Kidney (tissue), 14 donors: ENCODE data around the gene LHX5. TPM values are rescaled to one million over a fixed set of nuclear protein-coding genes. Genes with fewer than 3 reads are reported as not detected.

Experiments
- DNase-seq, 5 donors: peaks; one replicate each; pipeline ENCODE4 v3.0.0-alpha.2; 2013 to 2020
- FAIRE-seq: peaks from 2 replicates; lab custom pipeline; 2012; peaks lifted over from hg19 to GRCh38; lab: Jason Lieb, UNC
- H3K27ac ChIP-seq, 2 donors: one replicate each; pipeline ENCODE4 v1.7.0; 2013; ENCODE audit warnings: low read depth in 2 of 2, low read length in 2 of 2, inconsistent platforms in 1 of 2
- H3K27me3 ChIP-seq: one replicate; pipeline ENCODE4 v1.7.1; 2013; ENCODE audit warnings: low read length, inconsistent platforms; ENCODE audit not compliant: control insufficient read depth, insufficient read depth
- H3K36me3 ChIP-seq, 3 donors: one replicate each; pipeline versions ENCODE4 v1.7.0 to v1.7.1; 2013; ENCODE audit warnings: low read length in 3 of 3, control low read depth in 1 of 3, inconsistent platforms in 1 of 3; ENCODE audit not compliant: insufficient read depth in 3 of 3, control insufficient read depth in 2 of 3
- H3K4me1 ChIP-seq, 3 donors: one replicate each; pipeline versions ENCODE4 v1.7.0 to v1.7.1; 2013; ENCODE audit warnings: low read length in 3 of 3, inconsistent platforms in 1 of 3, low read depth in 1 of 3; ENCODE audit not compliant: control insufficient read depth in 2 of 3, insufficient read depth in 2 of 3
- H3K4me3 ChIP-seq, 3 donors: one replicate each; pipeline versions ENCODE4 v1.7.0 to v1.8.1; 2013; ENCODE audit warnings: low read length in 3 of 3, control low read depth in 1 of 3, inconsistent platforms in 1 of 3
- H3K9ac ChIP-seq, 3 donors: one replicate each; pipeline versions ENCODE4 v1.7.0 to v1.7.1; 2013; ENCODE audit warnings: low read length in 3 of 3, control low read depth in 1 of 3, inconsistent platforms in 1 of 3
- H3K9me3 ChIP-seq, 3 donors: one replicate each; pipeline versions ENCODE4 v1.7.0 to v1.7.1; 2013; ENCODE audit warnings: low read length in 3 of 3, control low read depth in 1 of 3, inconsistent platforms in 1 of 3; ENCODE audit not compliant: control insufficient read depth in 2 of 3, insufficient read depth in 1 of 3
- intact Hi-C: fragments of 100-400 bp; cut with DNase I; formaldehyde crosslinking; loops from one replicate; pipeline ENCODE4 v1.11.1; 2022
- polyA plus RNA-seq: library from polyadenylated mRNA; stranded (reverse); fragments of 350-450 nt; fragmentation: Illumina TruSeq; extraction: RNeasy Lipid Tissue Mini Kit (QIAGEN cat#74804); gene quantifications from one replicate; pipeline ENCODE4 v1.2.3, GENCODE V29; 2014; ENCODE audit warnings: low read depth, low replicate concordance; ENCODE audit not compliant: insufficient read depth
- total RNA-seq: library from RNA; stranded (reverse); fragmentation: NEBNext Ultra II Directional; extraction: Animal tissue kit (Norgen Biotek cat#: 25700); gene quantifications from one replicate; pipeline ENCODE4 v1.2.1, GENCODE V29; 2021
- TF ChIP-seq, protein P1 (sequence below): IDR thresholded peaks from 3 replicates; pipeline ENCODE4 v1.5.1; 2012; ENCODE audit warnings: mild to moderate bottlenecking, moderate library complexity, borderline replicate concordance; ENCODE audit not compliant: insufficient read depth; ENCODE audit errors: extremely low read depth
- donor health status: control.
- donor health status: control.
- donor health status: control.
- donor health status: control.
- donor health status: control.
- donor health status: DM: yes; HTN: yes; CAD: no.
- donor health status: Normal renal cell carcinoma (clear cell type).

The LHX5 gene
- total and polyA plus RNA-seq, 2 donors from 2014 or later, result not detected

- H3K36me3 ChIP-seq, result no peaks in the 10 kb centered on the region
- peaks cover 5% of the 10 kb centered on the region for H3K27me3 ChIP-seq
- H3K4me1 ChIP-seq, result no peaks in the 10 kb centered on the region
- intact Hi-C loops, result no loop called here
- no peaks in the 10 kb centered on the region for H3K9me3 ChIP-seq
- no peak overlapping the region for H3K27ac ChIP-seq
- DNase-seq (no peak), FAIRE-seq (no peak)
- no peak overlapping the region for H3K9ac ChIP-seq
- TF ChIP-seq, protein P1, sequence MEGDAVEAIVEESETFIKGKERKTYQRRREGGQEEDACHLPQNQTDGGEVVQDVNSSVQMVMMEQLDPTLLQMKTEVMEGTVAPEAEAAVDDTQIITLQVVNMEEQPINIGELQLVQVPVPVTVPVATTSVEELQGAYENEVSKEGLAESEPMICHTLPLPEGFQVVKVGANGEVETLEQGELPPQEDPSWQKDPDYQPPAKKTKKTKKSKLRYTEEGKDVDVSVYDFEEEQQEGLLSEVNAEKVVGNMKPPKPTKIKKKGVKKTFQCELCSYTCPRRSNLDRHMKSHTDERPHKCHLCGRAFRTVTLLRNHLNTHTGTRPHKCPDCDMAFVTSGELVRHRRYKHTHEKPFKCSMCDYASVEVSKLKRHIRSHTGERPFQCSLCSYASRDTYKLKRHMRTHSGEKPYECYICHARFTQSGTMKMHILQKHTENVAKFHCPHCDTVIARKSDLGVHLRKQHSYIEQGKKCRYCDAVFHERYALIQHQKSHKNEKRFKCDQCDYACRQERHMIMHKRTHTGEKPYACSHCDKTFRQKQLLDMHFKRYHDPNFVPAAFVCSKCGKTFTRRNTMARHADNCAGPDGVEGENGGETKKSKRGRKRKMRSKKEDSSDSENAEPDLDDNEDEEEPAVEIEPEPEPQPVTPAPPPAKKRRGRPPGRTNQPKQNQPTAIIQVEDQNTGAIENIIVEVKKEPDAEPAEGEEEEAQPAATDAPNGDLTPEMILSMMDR, result no peak
- no peak overlapping the region for H3K4me3 ChIP-seq
Observed at GRCh38 chr12:113456761-113457160, 14.9 kb downstream of the LHX5 start.

GRCh38 chr12:113456199-113456598 lies 15.5 kb downstream of the LHX5 start:
- Histone ChIP-seq H3K4me3 (no peak overlapping the region), H3K9me3 (no peaks in the 10 kb centered on the region), H3K27me3 (peaks cover under 1% of the 10 kb centered on the region), H3K27ac (no peak overlapping the region), H3K36me3 (no peaks in the 10 kb centered on the region), H3K4me1 (no peaks in the 10 kb centered on the region), H3K9ac (no peak overlapping the region)
- TF ChIP-seq, protein P1, result no peak
- no peak for FAIRE-seq
- intact Hi-C loops, result no loop called here
- DNase-seq, result no peak

GRCh38 chr12:113453330-113453729 lies 18.3 kb downstream of the LHX5 start:
- Histone ChIP-seq H3K9ac (no peak overlapping the region), H3K4me1 (no peaks in the 10 kb centered on the region), H3K27me3 (no peaks in the 10 kb centered on the region), H3K27ac (no peak overlapping the region), H3K36me3 (no peaks in the 10 kb centered on the region), H3K4me3 (no peak overlapping the region), H3K9me3 (no peaks in the 10 kb centered on the region)
- DNase-seq (no peak), FAIRE-seq (no peak)
- TF ChIP-seq, protein P1, result no peak
- intact Hi-C loops, result no loop called here

- H3K27ac ChIP-seq, result no peak overlapping the region
- no peak overlapping the region for H3K9ac ChIP-seq
- TF ChIP-seq, protein P1, result no peak
- no peaks in the 10 kb centered on the region for H3K36me3 ChIP-seq
- no peak overlapping the region for H3K4me3 ChIP-seq
- no peak for DNase-seq
- no peaks in the 10 kb centered on the region for H3K4me1 ChIP-seq
- no peaks in the 10 kb centered on the region for H3K27me3 ChIP-seq
- H3K9me3 ChIP-seq, result no peaks in the 10 kb centered on the region
- intact Hi-C loops, result no loop called here
- FAIRE-seq, result no peak
Observed at GRCh38 chr12:113452458-113452857, 19.2 kb downstream of the LHX5 start.
